ENCODE data around the gene SPTBN1. TPM values are rescaled to one million over a fixed set of nuclear protein-coding genes. Genes with fewer than 3 reads are reported as not detected.

SPTBN1 gene
- total and polyA plus RNA-seq, 3 donors from 2014 or later, result 143 to 366 (median 278) TPM

DNA sequence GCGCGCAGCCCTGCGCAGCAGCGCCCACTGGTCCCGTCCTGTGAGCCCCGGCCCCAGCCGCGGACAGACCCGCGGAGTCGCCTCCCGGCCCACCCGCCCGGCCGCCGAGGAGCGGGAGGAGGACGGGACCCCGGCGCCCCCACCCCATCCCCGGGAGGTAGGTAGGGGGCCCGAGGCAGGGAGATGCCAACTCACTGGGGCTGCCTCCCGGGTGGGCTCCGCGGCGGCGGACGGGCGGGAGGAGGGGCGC is 160 bp downstream of the SPTBN1 start:
- WGBS, 2 donors, result 0% methylated on average over 6 to 7 of the region's 30 CpGs
- no peaks in the 10 kb centered on the region for H3K36me3 ChIP-seq (ENCODE audit: low read depth, missing control alignments)
- H3K27me3 ChIP-seq, result no peaks in the 10 kb centered on the region
- H3K27ac ChIP-seq, result peak overlapping the region; percentile 97 to 98
- no peak for TF ChIP-seq POLR2A (IDR thresholded peaks at IDR 0.05)
- TF ChIP-seq, protein P1, sequence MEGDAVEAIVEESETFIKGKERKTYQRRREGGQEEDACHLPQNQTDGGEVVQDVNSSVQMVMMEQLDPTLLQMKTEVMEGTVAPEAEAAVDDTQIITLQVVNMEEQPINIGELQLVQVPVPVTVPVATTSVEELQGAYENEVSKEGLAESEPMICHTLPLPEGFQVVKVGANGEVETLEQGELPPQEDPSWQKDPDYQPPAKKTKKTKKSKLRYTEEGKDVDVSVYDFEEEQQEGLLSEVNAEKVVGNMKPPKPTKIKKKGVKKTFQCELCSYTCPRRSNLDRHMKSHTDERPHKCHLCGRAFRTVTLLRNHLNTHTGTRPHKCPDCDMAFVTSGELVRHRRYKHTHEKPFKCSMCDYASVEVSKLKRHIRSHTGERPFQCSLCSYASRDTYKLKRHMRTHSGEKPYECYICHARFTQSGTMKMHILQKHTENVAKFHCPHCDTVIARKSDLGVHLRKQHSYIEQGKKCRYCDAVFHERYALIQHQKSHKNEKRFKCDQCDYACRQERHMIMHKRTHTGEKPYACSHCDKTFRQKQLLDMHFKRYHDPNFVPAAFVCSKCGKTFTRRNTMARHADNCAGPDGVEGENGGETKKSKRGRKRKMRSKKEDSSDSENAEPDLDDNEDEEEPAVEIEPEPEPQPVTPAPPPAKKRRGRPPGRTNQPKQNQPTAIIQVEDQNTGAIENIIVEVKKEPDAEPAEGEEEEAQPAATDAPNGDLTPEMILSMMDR (IDR thresholded peaks at IDR 0.05), result no peak
- peaks cover 16% of the 10 kb centered on the region for H3K4me1 ChIP-seq
- H3K9me3 ChIP-seq, result no peaks in the 10 kb centered on the region
- intact Hi-C loops (cut with DNase I; ENCODE audit: low total_unique reads), result no loop called here
- DNase-seq, result no peak
- peak overlapping the region; percentile 77 to 93 for H3K4me3 ChIP-seq

DNA sequence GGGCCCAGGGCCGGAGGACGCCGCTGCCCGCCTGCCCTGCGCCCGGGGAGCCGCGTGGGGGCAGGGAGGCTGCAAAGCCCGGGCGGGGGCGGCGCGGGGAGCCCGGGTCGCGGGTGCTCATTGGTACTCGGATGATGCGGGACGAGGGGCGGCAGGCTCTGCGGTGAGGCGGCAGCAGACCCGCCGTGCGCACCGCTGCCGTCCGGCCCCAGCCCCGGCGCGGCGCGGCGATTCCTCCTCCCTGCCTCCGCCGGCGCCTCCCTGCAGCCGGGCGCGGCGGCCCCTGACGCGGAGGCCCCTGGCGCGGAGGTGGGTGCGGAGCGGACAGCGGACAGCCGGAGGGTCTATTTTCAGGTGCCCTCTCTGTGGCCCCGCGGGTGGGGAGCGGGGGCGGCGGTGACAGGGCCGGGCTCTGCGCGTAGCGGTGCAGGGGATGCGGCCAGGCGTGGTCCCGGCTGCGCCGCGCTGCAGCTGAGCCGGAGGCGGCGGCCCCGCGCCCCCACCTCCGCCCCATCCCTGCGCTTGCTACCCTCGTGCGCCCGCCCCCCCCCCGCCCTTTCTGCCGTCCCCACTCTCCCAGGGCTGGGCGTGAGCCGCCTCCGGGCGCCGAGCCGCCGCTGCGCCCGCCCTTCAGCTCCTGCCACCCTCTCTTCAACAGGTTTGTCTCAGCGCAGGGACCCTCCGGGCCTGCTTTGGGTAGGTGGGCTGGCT is 640 bp downstream of the SPTBN1 start:
- DNase-seq, result peak; percentile 44
- 1% methylated on average over 50 of the region's 87 CpGs; no CpG with 5 or more reads in 1 of the 2 donors for WGBS, 2 donors
- Histone ChIP-seq H3K27me3 (no peaks in the 10 kb centered on the region), H3K27ac (peak overlapping the region; percentile 97 to 98), H3K36me3 (ENCODE audit: low read depth, missing control alignments) (no peaks in the 10 kb centered on the region), H3K9me3 (no peaks in the 10 kb centered on the region), H3K4me3 (peak overlapping the region; percentile 77 to 93), H3K4me1 (peaks cover 19% of the 10 kb centered on the region)
- TF ChIP-seq, protein P1 (IDR thresholded peaks at IDR 0.05), result no peak
- no peak for TF ChIP-seq POLR2A (IDR thresholded peaks at IDR 0.05)
- intact Hi-C loops (cut with DNase I; ENCODE audit: low total_unique reads), result no loop called here

DNA sequence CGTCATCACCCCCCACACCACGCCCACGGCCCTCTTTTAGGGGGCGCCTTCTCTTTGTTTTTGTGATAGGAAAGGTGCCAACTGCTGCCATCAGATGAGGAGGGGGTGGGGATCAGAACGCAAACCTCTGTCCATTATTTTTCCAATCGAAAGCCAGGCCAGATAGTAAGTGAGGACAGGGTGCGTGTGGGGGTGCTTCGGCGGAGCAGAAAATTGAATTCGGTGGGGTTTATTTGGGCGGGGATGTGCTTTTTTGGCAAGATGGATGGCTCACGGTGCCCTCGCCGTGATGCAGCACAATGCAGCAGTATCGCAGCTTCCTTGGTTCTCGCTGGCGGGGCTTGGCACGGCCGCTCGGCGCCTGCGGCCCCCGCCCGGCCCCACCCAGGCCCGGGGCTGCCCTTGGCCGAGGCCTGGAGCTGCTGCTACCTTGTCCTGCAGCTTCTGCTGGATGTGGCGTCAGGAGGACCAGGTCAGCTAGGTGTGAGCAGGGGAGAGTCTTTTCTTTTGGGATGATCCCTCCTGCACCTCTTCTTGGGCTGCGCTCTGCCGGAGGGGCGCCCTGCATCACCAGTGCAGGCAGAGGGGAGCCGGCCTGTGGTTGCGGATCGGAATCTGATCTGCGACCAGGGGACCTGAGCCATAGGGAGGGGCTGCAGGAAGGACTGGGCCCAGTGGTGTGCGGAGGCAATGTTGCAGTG is 1.3 kb downstream of the SPTBN1 start:
- Histone ChIP-seq H3K36me3 (ENCODE audit: low read depth, missing control alignments) (no peaks in the 10 kb centered on the region), H3K9me3 (no peaks in the 10 kb centered on the region), H3K4me3 (peak overlapping the region; percentile 77 to 93), H3K27ac (peak overlapping the region; percentile 97 to 98), H3K4me1 (peaks cover 25% of the 10 kb centered on the region), H3K27me3 (no peaks in the 10 kb centered on the region)
- intact Hi-C loops (cut with DNase I; ENCODE audit: low total_unique reads), result no loop called here
- DNase-seq, result peak; percentile 43
- TF ChIP-seq, protein P1 (IDR thresholded peaks at IDR 0.05), result no peak
- TF ChIP-seq POLR2A (IDR thresholded peaks at IDR 0.05), result no peak
- WGBS, 2 donors, result 0 to 1% methylated on average over 21 to 35 of the region's 35 CpGs

DNA sequence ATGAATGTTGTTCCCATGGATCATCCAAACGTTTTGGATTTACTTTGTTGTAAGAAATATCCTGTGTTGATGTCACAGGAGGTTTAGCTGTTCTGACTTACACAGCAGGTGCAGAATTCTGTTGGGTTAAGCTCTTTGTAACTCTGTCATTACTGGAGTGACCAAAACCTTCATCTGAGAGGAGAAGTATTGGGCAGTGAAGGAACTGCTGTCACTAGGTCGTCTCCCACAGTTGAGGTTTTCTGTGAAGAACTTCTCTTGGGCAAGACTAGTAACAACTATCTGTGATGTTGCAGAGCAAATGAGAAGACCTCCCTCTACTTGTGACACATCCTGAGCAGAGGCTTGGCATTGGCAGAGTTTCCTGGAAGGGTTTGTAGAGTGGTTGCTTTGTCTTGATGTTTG is 2.9 kb downstream of the SPTBN1 start:
- H3K4me3 ChIP-seq, result peak overlapping the region; percentile 77 to 93
- DNase-seq, result no peak
- no peaks in the 10 kb centered on the region for H3K27me3 ChIP-seq
- no peaks in the 10 kb centered on the region for H3K9me3 ChIP-seq
- TF ChIP-seq, protein P1 (IDR thresholded peaks at IDR 0.05), result no peak
- no peak for TF ChIP-seq POLR2A (IDR thresholded peaks at IDR 0.05)
- 6% methylated on average over 2 of the region's 2 CpGs for WGBS, 2 donors
- no peaks in the 10 kb centered on the region for H3K36me3 ChIP-seq (ENCODE audit: low read depth, missing control alignments)
- intact Hi-C loops (cut with DNase I; ENCODE audit: low total_unique reads), result no loop called here
- H3K4me1 ChIP-seq, result peaks cover 32% of the 10 kb centered on the region
- H3K27ac ChIP-seq, result peak overlapping the region in 1 of 2 donors; percentile 98
